GM12874 (cell line): ENCODE results near the gene CRTC1.

Experiments
- CTCF ChIP-seq: IDR thresholded peaks from 2 replicates; pipeline ENCODE4 v1.5.1; 2011; ENCODE audit warnings: low read depth, mild to moderate bottlenecking, control low read depth, low read length, moderate library complexity; ENCODE audit not compliant: insufficient read depth

Gene CRTC1

GRCh38 chr19:18799389-18799970, 116.0 kb downstream of the CRTC1 start:
- no peak for TF ChIP-seq CTCF

- no peak for TF ChIP-seq CTCF
Measured at GRCh38 chr19:18800079-18800478, 116.6 kb downstream of the CRTC1 start.

GRCh38 chr19:18800636-18801035, 117.2 kb downstream of the CRTC1 start:
- TF ChIP-seq CTCF, result no peak

GRCh38 chr19:18802354-18802753, 118.9 kb downstream of the CRTC1 start:
- TF ChIP-seq CTCF, result no peak

- no peak for TF ChIP-seq CTCF
Measured at GRCh38 chr19:18803550-18804138, 120.2 kb downstream of the CRTC1 start.

- TF ChIP-seq CTCF, result no peak
Measured at GRCh38 chr19:18804139-18804601, 120.7 kb downstream of the CRTC1 start.

GRCh38 chr19:18804643-18805042, 121.2 kb downstream of the CRTC1 start:
- no peak for TF ChIP-seq CTCF
